Mammary epithelial cell (primary cell): Measurements from ENCODE around the gene ADAM15.

Source experiments
- EZH2 ChIP-seq: IDR thresholded peaks from 2 replicates; pipeline ENCODE4 v1.6.1; 2012; ENCODE audit warnings: low read length, inconsistent platforms, borderline replicate concordance
- TF ChIP-seq, protein P1 (sequence below), 2 donors: IDR thresholded peaks in 1 of 2; conservative IDR thresholded peaks in 1 of 2; 2 replicates each; pipeline ENCODE4 v1.5.1; 2011 to 2012; ENCODE audit warnings: inconsistent platforms in 2 of 2, low read length in 2 of 2, mild to moderate bottlenecking in 2 of 2, control low read depth in 1 of 2, low read depth in 1 of 2; ENCODE audit not compliant: insufficient read depth in 1 of 2; ENCODE audit errors: extremely low read depth in 1 of 2

DNA sequence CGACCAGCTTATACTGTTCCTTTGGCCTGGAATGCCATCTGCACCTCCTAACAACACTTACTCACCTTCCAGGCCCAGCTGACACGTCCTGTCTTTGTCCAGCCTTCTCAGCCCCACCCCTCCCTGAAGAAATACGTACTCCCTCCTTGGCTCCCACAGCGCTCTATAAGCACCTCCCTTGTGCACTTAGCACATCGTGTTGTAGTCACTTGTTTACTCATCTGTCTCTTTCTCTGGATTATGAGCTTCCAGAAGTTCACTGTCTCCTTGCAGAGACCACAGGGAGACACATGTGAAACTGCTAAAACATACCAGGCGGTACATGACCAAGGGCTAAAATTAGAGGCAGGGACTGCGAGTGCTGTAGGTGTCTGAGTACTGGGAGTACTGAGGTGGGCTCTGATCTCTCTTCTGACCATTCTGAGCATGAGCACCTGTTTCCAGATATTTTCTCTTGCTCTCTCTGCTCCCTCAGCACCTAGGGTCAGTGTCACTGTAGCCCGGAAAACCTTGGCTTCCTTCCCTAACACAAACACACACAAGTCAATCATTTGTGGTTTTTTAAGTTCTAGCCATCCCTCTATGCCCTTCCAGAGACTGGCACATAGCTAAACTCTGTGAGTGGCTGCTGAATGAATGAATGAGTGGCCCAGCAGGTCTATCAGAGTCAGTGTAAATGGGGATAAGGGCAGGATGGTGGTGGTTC, 12.4 kb upstream of the ADAM15 start:
- TF ChIP-seq, protein P1, sequence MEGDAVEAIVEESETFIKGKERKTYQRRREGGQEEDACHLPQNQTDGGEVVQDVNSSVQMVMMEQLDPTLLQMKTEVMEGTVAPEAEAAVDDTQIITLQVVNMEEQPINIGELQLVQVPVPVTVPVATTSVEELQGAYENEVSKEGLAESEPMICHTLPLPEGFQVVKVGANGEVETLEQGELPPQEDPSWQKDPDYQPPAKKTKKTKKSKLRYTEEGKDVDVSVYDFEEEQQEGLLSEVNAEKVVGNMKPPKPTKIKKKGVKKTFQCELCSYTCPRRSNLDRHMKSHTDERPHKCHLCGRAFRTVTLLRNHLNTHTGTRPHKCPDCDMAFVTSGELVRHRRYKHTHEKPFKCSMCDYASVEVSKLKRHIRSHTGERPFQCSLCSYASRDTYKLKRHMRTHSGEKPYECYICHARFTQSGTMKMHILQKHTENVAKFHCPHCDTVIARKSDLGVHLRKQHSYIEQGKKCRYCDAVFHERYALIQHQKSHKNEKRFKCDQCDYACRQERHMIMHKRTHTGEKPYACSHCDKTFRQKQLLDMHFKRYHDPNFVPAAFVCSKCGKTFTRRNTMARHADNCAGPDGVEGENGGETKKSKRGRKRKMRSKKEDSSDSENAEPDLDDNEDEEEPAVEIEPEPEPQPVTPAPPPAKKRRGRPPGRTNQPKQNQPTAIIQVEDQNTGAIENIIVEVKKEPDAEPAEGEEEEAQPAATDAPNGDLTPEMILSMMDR (conservative IDR thresholded peaks at IDR 0.05 in 1 of 2, IDR thresholded peaks at IDR 0.05 in 1 of 2; ENCODE audit: extremely low read depth in 1 of 2, insufficient read depth in 1 of 2, low read depth in 1 of 2, low read length in 2 of 2): no peak
- no peak for TF ChIP-seq EZH2
